Measurements from ENCODE around the gene ZC3H7A. TPM values are rescaled to one million over a fixed set of nuclear protein-coding genes. Genes with fewer than 3 reads are reported as not detected.

Gene ZC3H7A
- total and polyA plus RNA-seq, 9 of the 15 experiments (the other 6 are each of a cell fraction or from before 2014, with no cell fraction given), result 19.8 to 49.1 (median 28.2) TPM

DNA sequence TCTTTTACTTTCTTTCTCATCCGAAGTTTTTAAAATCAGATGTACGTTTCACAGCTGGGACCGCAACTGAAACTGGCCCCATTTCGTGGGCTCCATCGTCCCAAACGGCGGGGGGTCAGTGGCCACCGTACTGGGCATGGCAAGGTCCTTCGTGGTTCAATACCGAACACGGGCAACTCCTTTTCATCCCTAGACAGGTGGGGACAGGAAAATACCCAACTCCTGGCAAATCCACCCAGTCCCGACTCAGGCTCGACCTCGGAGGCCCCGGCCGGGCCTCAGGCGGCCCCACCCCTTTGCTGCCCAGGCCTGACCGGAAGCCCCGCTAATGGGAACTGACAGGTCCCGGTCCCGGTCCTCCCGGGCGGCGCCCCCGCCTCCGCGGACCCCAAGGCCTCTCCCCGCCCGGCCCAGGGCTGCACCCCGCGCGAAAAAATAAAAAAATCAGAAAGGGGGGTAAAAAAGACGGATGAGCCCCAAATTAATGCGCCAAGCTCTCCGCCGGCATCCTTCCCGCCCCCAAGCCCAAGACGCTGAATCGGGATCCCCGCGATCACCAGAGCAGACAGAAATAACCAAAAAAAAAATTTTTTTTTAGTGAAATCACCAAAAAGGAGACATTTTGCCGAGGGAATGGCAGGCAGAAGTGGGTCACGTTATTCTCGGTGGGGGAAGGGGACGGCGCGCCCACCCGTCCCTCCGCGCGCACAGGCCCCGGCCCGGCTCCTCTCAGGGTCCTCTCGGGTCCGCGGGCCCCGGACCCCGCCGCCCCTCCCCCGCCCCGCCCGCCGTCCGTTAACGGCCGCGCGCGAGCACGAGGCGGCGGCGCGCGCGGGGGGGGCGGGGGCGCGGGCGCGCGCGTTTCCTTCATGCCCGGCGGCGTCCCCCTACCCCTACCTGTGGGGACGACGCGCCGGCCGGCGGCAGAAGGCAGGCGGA, 562 bp downstream of the ZC3H7A start (continued):
- TF ChIP-seq GMEB1 (CRISPR knock-in tag; IDR thresholded peaks at IDR 0.05) (no peak), TGIF2 (CRISPR knock-in tag; IDR thresholded peaks at IDR 0.05) (0 out of 2 replicates have a peak, but pooled peaks have one; percentile 56), SIN3A (IDR thresholded peaks at IDR 0.05; ENCODE audit: borderline replicate concordance in 2 of 2, control insufficient read depth in 1 of 2, low read depth in 2 of 2, low read length in 2 of 2) (peak; percentile 67 to 86; a peak in 3 of 4 replicates), KLF6 (CRISPR knock-in tag; IDR thresholded peaks at IDR 0.05; ENCODE audit: borderline replicate concordance) (no peak), SRF (CRISPR knock-in tag; IDR thresholded peaks at IDR 0.05) (peak in 1 of 2 experiments; percentile 12; a peak in 1 of 4 replicates), MED1 (CRISPR knock-in tag; IDR thresholded peaks at IDR 0.05; ENCODE audit: borderline replicate concordance) (no peak), OTX1 (CRISPR knock-in tag; IDR thresholded peaks at IDR 0.05) (no peak), ZNF445 (CRISPR knock-in tag; IDR thresholded peaks at IDR 0.05; ENCODE audit: low read depth) (no peak), SAP30 (IDR thresholded peaks at IDR 0.05; ENCODE audit: borderline replicate concordance, insufficient read depth, low read depth, low read length, poor library complexity, severe bottlenecking) (peak; percentile 33), NR2C2 (CRISPR knock-in tag; IDR thresholded peaks at IDR 0.05) (no peak), NR2C2 (tag; IDR thresholded peaks at IDR 0.05) (0 out of 2 replicates have a peak, but pooled peaks have one; percentile 51)
- TF ChIP-seq, protein P1, sequence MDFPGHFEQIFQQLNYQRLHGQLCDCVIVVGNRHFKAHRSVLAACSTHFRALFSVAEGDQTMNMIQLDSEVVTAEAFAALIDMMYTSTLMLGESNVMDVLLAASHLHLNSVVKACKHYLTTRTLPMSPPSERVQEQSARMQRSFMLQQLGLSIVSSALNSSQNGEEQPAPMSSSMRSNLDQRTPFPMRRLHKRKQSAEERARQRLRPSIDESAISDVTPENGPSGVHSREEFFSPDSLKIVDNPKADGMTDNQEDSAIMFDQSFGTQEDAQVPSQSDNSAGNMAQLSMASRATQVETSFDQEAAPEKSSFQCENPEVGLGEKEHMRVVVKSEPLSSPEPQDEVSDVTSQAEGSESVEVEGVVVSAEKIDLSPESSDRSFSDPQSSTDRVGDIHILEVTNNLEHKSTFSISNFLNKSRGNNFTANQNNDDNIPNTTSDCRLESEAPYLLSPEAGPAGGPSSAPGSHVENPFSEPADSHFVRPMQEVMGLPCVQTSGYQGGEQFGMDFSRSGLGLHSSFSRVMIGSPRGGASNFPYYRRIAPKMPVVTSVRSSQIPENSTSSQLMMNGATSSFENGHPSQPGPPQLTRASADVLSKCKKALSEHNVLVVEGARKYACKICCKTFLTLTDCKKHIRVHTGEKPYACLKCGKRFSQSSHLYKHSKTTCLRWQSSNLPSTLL (IDR thresholded peaks at IDR 0.05), result peak; percentile 91
- TF ChIP-seq, protein P2, sequence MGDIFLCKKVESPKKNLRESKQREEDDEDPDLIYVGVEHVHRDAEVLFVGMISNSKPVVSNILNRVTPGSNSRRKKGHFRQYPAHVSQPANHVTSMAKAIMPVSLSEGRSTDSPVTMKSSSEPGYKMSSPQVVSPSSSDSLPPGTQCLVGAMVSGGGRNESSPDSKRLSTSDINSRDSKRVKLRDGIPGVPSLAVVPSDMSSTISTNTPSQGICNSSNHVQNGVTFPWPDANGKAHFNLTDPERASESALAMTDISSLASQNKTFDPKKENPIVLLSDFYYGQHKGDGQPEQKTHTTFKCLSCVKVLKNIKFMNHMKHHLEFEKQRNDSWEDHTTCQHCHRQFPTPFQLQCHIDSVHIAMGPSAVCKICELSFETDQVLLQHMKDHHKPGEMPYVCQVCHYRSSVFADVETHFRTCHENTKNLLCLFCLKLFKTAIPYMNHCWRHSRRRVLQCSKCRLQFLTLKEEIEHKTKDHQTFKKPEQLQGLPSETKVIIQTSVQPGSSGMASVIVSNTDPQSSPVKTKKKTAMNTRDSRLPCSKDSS (IDR thresholded peaks at IDR 0.05; ENCODE audit: low read depth, partially characterized antibody), result no peak
- TF ChIP-seq, protein P3, sequence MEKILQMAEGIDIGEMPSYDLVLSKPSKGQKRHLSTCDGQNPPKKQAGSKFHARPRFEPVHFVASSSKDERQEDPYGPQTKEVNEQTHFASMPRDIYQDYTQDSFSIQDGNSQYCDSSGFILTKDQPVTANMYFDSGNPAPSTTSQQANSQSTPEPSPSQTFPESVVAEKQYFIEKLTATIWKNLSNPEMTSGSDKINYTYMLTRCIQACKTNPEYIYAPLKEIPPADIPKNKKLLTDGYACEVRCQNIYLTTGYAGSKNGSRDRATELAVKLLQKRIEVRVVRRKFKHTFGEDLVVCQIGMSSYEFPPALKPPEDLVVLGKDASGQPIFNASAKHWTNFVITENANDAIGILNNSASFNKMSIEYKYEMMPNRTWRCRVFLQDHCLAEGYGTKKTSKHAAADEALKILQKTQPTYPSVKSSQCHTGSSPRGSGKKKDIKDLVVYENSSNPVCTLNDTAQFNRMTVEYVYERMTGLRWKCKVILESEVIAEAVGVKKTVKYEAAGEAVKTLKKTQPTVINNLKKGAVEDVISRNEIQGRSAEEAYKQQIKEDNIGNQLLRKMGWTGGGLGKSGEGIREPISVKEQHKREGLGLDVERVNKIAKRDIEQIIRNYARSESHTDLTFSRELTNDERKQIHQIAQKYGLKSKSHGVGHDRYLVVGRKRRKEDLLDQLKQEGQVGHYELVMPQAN (IDR thresholded peaks at IDR 0.05; ENCODE audit: borderline replicate concordance), result peak; percentile 67
